HepG2 (cell line): ENCODE results near the gene PDE8B. TPM values are rescaled to one million over a fixed set of nuclear protein-coding genes. Genes with fewer than 3 reads are reported as not detected.

ENCODE experiments used
- ATAC-seq: fragments of 200-7000 bp; cut with Tn5 transposase; 3 replicates; pipeline ENCODE4 v1.9.1; 2020; ENCODE audit warnings: mild to moderate bottlenecking, moderate library complexity
- BruUV-seq: library from RNA; stranded (reverse); fragments of 400-500 nt; replicated peaks from 2 replicates; lab custom pipeline; 2021; lab: Mats Ljungman, UMichigan
- CTCF ChIA-PET: fragments of 300-600 bp; formaldehyde crosslinking; extraction: SDS; loops from one replicate; lab custom pipeline; 2021; ENCODE audit warnings: low total read pairs, inconsistent platforms, low intra/inter-chr PET ratio; lab: Yijun Ruan, JAX
- POLR2A ChIA-PET: fragments of 350-600 bp; sonication (Branson Sonifier 250); formaldehyde crosslinking; loops from one replicate; lab custom pipeline; 2020; ENCODE audit warnings: antibody characterized with exemption, inconsistent platforms; lab: Yijun Ruan, JAX
- DNase-seq: peaks from one replicate; pipeline ENCODE4 v3.0.0-alpha.2; 2015; ENCODE audit warnings: low spot score
- FAIRE-seq: peaks from 3 replicates; lab custom pipeline; 2011; peaks lifted over from hg19 to GRCh38; lab: Jason Lieb, UNC
- H2AFZ ChIP-seq: one replicate; pipeline ENCODE4 v1.6.1; 2011; ENCODE audit warnings: low read length, inconsistent platforms
- H3K27ac ChIP-seq: fragments of 300-600 bp; 3 replicates; pipeline ENCODE4 v1.8.0; 2011; ENCODE audit warnings: mixed run types, mild to moderate bottlenecking, mixed read lengths, low read length, inconsistent platforms; ENCODE audit not compliant: insufficient read depth; ENCODE audit errors: extremely low read length
- H3K27me3 ChIP-seq, 2 experiments: fragments of 200-600 bp in 1 of 2; 2 replicates in 1 of 2; 3 replicates in 1 of 2; pipeline versions ENCODE4 v1.6.0 to v1.8.0; 2011; ENCODE audit warnings: low read length in 2 of 2, mild to moderate bottlenecking in 2 of 2, moderate library complexity in 2 of 2, inconsistent platforms in 1 of 2; ENCODE audit not compliant: insufficient read depth in 2 of 2, control insufficient read depth in 1 of 2
- H3K36me3 ChIP-seq, 2 experiments: fragments of 200-600 bp in 1 of 2; replicated peaks in 1 of 2; 2 replicates in 1 of 2; 3 replicates in 1 of 2; pipeline versions ENCODE4 v1.5.1 to v1.8.0; 2011; ENCODE audit warnings: low read length in 2 of 2, inconsistent platforms in 1 of 2; ENCODE audit not compliant: insufficient read depth in 2 of 2, control insufficient read depth in 1 of 2
- H3K4me1 ChIP-seq: 2 replicates; pipeline ENCODE4 v1.5.1; 2012; ENCODE audit warnings: low read length, inconsistent platforms; ENCODE audit not compliant: insufficient read depth
- H3K4me2 ChIP-seq: 2 replicates; pipeline ENCODE4 v1.6.0; 2011; ENCODE audit warnings: low read depth, low read length, inconsistent platforms
- H3K4me3 ChIP-seq, 3 experiments: fragments of 200-600 bp in 1 of 3; sonication (generic), shearing (Covaris generic) in 1 of 3; replicated peaks in 1 of 3; 2 replicates each; pipeline ENCODE4 v1.5.1; 2011 to 2016; ENCODE audit warnings: low read length in 3 of 3, inconsistent platforms in 2 of 3, low read depth in 2 of 3, mild to moderate bottlenecking in 2 of 3, control low read depth in 1 of 3, mixed read lengths in 1 of 3; ENCODE audit not compliant: insufficient read depth in 1 of 3
- H3K79me2 ChIP-seq: one replicate; pipeline ENCODE4 v1.6.1; 2011; ENCODE audit warnings: low read length, inconsistent platforms; ENCODE audit not compliant: insufficient read depth
- H3K9ac ChIP-seq: 2 replicates; pipeline ENCODE4 v1.6.0; 2011; ENCODE audit warnings: mild to moderate bottlenecking, low read depth, low read length, inconsistent platforms; ENCODE audit not compliant: insufficient read depth
- H3K9me3 ChIP-seq: 2 replicates; pipeline ENCODE4 v1.5.1; 2012; ENCODE audit warnings: mild to moderate bottlenecking, low read length
- H4K20me1 ChIP-seq: 2 replicates; pipeline ENCODE4 v1.6.0; 2011; ENCODE audit warnings: inconsistent platforms, mild to moderate bottlenecking, low read length, moderate library complexity; ENCODE audit not compliant: insufficient read depth
- CTCF ChIP-seq: sonication (generic); formaldehyde crosslinking; IDR thresholded peaks from 2 replicates; pipeline ENCODE4 v1.5.0; 2020; ENCODE audit warnings: mild to moderate bottlenecking, missing genetic modification reagents, moderate library complexity
- ELF4 ChIP-seq: sonication (generic); formaldehyde crosslinking; IDR thresholded peaks from 2 replicates; pipeline ENCODE4 v1.5.0; 2020; ENCODE audit warnings: missing genetic modification reagents, mild to moderate bottlenecking, moderate library complexity, borderline replicate concordance
- SMC3 ChIP-seq: IDR thresholded peaks from 2 replicates; pipeline ENCODE4 v1.6.1; 2011; ENCODE audit warnings: low read length, improper control_type of control experiment
- STAG1 ChIP-seq: sonication (generic); formaldehyde crosslinking; IDR thresholded peaks from 2 replicates; pipeline ENCODE4 v1.4.0; 2020; ENCODE audit warnings: missing genetic modification reagents
- ZNF709 ChIP-seq: sonication (generic); formaldehyde crosslinking; IDR thresholded peaks from 2 replicates; pipeline ENCODE4 v1.5.0; 2020; ENCODE audit warnings: mild to moderate bottlenecking, missing genetic modification reagents
- WGBS: methylation state at CpG from one replicate; pipeline ENCODE4 v1.1.6; 2017; ENCODE audit warnings: low lambda C conversion rate; 5-methylcytosine and 5-hydroxymethylcytosine counted together
- in situ Hi-C: cut with HindIII; loops from 2 replicates; pipeline ENCODE4 v1.10.0; 2017; ENCODE audit warnings: low pct_unique_long_range_greater_than_20kb; ENCODE audit not compliant: extremely low pct_ligation_motif_present
- intact Hi-C: fragments of 100-400 bp; cut with micrococcal nuclease; formaldehyde crosslinking; loops from one replicate; pipeline ENCODE4 v1.10.0; 2022; ENCODE audit not compliant: unreplicated experiment
- polyA plus RNA-seq, 8 experiments: library from polyadenylated mRNA; depleted of rRNA in 3 of 8; stranded (reverse) in 7 of 8; unstranded in 1 of 8; fragments of >200 nt; fragmentation: Illumina TruSeq in 4 of 8; extraction: Trizol in 4 of 8; gene quantifications; 2 replicates each; pipeline versions ENCODE4 v1.2.1 to v1.2.3, GENCODE V29; 2011 to 2016; ENCODE audit warnings: low read depth in 4 of 8, missing spikeins in 1 of 8, mixed read lengths in 1 of 8; ENCODE audit not compliant: insufficient read depth in 1 of 8
- total RNA-seq, 5 experiments: library from RNA; depleted of rRNA; stranded (reverse); fragments of >200 nt; fragmentation: Illumina TruSeq; extraction: Trizol; gene quantifications; 2 replicates each; pipeline ENCODE4 v1.2.3, GENCODE V29; 2016; ENCODE audit warnings: low read depth in 1 of 5
- TF ChIP-seq, protein P1 (sequence below): sonication (generic); formaldehyde crosslinking; IDR thresholded peaks from 2 replicates; pipeline ENCODE4 v1.5.0; 2020; ENCODE audit warnings: mild to moderate bottlenecking, missing genetic modification reagents, borderline replicate concordance
- TF ChIP-seq, protein P2 (sequence below): sonication (generic); formaldehyde crosslinking; IDR thresholded peaks from 2 replicates; pipeline ENCODE4 v1.5.0; 2020; ENCODE audit warnings: missing genetic modification reagents, mild to moderate bottlenecking, borderline replicate concordance

Gene PDE8B
- total and polyA plus RNA-seq, 2 of the 13 experiments (the other 11 are each of a cell fraction or from before 2014, with no cell fraction given) = 0.07 TPM; not detected in 1

DNA sequence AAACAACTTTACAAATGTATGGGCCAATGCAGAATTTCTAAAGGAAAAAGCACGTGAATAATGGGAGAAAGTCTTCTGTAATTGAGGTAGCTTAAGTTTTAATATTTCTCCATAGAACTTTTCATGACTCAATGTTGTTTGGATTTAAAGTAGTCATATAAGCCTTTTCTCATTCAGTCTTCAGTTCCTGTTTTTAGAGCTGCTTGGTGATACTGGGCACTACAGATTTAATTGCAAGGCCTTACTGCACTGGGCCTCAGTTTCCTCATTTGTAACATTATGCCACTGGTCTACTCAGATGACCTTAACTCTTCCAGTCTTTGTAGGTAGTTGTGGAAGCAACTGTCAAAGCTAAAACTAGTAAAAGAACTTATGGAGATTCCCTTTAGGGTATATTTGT, 221.2 kb downstream of the PDE8B start (continued):
- TF ChIP-seq, protein P1, sequence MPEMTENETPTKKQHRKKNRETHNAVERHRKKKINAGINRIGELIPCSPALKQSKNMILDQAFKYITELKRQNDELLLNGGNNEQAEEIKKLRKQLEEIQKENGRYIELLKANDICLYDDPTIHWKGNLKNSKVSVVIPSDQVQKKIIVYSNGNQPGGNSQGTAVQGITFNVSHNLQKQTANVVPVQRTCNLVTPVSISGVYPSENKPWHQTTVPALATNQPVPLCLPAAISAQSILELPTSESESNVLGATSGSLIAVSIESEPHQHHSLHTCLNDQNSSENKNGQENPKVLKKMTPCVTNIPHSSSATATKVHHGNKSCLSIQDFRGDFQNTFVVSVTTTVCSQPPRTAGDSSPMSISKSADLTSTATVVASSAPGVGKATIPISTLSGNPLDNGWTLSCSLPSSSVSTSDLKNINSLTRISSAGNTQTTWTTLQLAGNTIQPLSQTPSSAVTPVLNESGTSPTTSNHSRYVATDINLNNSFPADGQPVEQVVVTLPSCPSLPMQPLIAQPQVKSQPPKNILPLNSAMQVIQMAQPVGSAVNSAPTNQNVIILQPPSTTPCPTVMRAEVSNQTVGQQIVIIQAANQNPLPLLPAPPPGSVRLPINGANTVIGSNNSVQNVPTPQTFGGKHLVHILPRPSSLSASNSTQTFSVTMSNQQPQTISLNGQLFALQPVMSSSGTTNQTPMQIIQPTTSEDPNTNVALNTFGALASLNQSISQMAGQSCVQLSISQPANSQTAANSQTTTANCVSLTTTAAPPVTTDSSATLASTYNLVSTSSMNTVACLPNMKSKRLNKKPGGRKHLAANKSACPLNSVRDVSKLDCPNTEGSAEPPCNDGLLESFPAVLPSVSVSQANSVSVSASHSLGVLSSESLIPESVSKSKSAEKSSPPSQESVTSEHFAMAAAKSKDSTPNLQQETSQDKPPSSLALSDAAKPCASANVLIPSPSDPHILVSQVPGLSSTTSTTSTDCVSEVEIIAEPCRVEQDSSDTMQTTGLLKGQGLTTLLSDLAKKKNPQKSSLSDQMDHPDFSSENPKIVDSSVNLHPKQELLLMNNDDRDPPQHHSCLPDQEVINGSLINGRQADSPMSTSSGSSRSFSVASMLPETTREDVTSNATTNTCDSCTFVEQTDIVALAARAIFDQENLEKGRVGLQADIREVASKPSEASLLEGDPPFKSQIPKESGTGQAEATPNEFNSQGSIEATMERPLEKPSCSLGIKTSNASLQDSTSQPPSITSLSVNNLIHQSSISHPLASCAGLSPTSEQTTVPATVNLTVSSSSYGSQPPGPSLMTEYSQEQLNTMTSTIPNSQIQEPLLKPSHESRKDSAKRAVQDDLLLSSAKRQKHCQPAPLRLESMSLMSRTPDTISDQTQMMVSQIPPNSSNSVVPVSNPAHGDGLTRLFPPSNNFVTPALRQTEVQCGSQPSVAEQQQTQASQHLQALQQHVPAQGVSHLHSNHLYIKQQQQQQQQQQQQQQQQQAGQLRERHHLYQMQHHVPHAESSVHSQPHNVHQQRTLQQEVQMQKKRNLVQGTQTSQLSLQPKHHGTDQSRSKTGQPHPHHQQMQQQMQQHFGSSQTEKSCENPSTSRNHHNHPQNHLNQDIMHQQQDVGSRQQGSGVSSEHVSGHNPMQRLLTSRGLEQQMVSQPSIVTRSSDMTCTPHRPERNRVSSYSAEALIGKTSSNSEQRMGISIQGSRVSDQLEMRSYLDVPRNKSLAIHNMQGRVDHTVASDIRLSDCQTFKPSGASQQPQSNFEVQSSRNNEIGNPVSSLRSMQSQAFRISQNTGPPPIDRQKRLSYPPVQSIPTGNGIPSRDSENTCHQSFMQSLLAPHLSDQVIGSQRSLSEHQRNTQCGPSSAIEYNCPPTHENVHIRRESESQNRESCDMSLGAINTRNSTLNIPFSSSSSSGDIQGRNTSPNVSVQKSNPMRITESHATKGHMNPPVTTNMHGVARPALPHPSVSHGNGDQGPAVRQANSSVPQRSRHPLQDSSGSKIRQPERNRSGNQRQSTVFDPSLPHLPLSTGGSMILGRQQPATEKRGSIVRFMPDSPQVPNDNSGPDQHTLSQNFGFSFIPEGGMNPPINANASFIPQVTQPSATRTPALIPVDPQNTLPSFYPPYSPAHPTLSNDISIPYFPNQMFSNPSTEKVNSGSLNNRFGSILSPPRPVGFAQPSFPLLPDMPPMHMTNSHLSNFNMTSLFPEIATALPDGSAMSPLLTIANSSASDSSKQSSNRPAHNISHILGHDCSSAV (CRISPR knock-in tag) = no peak

DNA sequence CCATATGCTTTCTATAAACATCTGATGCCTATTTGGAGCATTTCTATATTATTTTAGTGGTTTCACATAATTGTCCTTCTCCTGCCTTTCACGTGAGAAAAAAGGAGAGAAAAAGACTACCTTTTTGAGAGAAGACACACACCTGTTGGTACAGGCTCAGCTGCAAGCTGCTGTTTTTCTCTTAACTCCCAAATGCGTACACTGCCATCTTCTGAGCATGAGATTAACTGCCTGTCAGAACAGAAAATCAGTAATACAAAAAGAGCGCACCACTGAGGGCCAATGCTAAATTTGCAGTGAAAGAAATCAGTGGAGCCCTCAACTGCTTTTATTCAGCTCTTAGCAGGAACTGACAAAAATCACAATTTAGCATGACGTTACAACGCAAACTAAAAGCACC, 226.7 kb downstream of the PDE8B start:
- 92% methylated on average over 5 of the region's 5 CpGs for WGBS
- TF ChIP-seq ELF4 = no peak
- peak; percentile 27; the same call in 1 of the 2 replicates for TF ChIP-seq SMC3
- no peak for TF ChIP-seq ZNF709 (CRISPR knock-in tag)
- peak; percentile 61 for TF ChIP-seq CTCF (CRISPR knock-in tag)
- peak; percentile 55 for TF ChIP-seq STAG1 (CRISPR knock-in tag)
- TF ChIP-seq, protein P2, sequence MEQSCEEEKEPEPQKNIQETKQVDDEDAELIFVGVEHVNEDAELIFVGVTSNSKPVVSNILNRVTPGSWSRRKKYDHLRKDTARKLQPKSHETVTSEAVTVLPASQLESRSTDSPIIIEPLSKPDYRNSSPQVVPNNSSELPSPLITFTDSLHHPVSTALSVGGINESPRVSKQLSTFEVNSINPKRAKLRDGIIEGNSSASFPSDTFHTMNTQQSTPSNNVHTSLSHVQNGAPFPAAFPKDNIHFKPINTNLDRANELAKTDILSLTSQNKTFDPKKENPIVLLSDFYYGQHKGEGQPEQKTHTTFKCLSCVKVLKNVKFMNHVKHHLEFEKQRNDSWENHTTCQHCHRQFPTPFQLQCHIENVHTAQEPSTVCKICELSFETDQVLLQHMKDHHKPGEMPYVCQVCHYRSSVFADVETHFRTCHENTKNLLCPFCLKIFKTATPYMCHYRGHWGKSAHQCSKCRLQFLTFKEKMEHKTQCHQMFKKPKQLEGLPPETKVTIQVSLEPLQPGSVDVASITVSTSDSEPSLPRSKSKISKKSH (CRISPR knock-in tag) = no peak
- H3K36me3 ChIP-seq = peaks cover 0 to 1% of the 10 kb centered on the region in 2 experiments; a peak in 3 of 5 replicates
- no peaks in the 10 kb centered on the region for H3K9me3 ChIP-seq
- intact Hi-C loops = loop anchor here (5.0 kb wide), 1 partner anchor 295 kb away; no protein-coding TSS in a partner anchor
- no peak overlapping the region for H3K9ac ChIP-seq
- H4K20me1 ChIP-seq = no peaks in the 10 kb centered on the region
- BruUV-seq = no TSS peak
- ChIA-PET CTCF (no interaction called here), POLR2A (no interaction called here)
- FAIRE-seq (peak; percentile 30), ATAC-seq (no peak), DNase-seq (peak; percentile 18)
- H2AFZ ChIP-seq = no peak overlapping the region
- no peak overlapping the region for H3K27ac ChIP-seq
- no peaks in the 10 kb centered on the region for H3K79me2 ChIP-seq
- H3K4me3 ChIP-seq = no peak overlapping the region
- no peaks in the 10 kb centered on the region for H3K27me3 ChIP-seq
- H3K4me2 ChIP-seq = no peak overlapping the region
- in situ Hi-C loops = no loop called here
- H3K4me1 ChIP-seq = no peaks in the 10 kb centered on the region
